Midbrain (tissue), 1 donor: Measurements from ENCODE around the gene SLC13A4.
"Not testable (repeated sequence)": the region's sequence is repeated elsewhere in the genome, so short reads cannot be mapped to it uniquely, and the experiment has no call there.

ENCODE experiments used
- DNase-seq: peaks from one replicate; lab custom pipeline; 2025; lab: John Stamatoyannopoulos, UW

Gene SLC13A4

DNA sequence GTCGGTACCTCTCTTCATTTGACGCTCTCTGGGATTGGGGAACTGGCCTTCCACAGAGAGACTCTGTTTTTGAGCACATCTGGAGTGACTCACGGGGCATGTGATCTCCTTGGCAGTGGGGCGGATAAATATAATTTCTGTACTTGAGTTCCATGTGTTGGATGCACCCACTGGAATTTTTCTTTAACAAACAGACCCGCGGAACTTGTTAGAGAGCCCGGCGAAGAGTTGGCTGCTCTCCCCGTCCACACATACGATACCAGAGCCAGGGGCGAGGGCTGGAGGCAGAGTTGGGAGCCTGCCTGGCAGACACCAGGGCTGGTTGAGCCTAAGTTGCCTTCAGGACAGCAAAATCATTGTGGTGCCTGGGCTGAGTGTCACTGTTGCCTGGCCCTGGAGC is 20.8 kb upstream of the SLC13A4 start, which contains the start of gene FAM180A:
TSS of gene FAM180A (minus strand) at position 44 of the 400 bp plus-strand sequence. CDS start 233 bp downstream, outside the sequence.
- no peak for DNase-seq

DNA sequence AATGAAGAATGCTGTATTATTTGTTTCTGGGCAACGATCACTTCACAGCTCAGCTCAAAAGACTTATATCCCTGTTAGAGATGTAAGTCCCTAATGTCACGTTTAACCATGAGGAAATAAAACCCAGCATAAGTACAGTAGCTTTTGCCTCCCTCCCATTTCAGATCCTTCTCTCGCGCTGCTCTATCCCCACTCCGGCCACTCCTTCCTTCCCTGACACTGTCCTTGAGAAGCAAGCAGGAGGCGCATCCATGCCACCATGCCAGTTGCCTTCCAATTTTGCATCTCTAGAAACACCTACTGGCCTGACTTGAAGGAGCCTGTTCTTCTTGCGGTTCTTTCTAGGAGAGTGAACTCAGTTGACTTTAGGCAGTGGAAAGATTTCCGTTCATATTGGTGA is 19.4 kb upstream of the SLC13A4 start:
- no peak for DNase-seq

DNA sequence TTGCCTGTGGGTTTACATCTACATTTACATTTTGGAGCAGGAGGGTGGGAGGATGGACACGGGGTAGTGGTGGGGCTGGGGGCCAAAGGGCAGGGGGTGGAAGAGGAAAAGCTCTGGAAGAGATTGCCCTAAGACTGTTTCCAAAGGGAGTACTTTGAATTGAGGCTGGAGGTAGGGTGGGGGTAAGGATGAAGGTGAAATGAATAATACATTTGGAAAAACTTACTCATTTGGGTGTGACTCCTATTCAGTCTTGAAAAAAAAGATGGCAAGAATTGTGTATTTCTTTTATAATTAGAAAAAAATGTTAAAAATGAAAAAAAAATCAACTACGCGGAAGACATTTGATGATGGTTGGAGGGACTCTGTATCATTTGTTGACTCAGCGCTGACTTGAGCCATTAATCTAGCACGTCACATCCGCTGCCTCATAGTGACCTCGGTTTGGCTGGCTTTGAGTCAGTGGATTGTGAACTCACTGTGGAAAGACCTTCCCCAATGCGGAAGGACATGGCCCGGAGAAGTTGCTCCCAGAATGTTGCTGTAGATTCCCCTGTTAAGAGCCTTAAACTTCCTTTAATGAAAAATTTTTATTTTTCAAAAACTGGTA is 17.8 kb upstream of the SLC13A4 start:
- no peak for DNase-seq

DNA sequence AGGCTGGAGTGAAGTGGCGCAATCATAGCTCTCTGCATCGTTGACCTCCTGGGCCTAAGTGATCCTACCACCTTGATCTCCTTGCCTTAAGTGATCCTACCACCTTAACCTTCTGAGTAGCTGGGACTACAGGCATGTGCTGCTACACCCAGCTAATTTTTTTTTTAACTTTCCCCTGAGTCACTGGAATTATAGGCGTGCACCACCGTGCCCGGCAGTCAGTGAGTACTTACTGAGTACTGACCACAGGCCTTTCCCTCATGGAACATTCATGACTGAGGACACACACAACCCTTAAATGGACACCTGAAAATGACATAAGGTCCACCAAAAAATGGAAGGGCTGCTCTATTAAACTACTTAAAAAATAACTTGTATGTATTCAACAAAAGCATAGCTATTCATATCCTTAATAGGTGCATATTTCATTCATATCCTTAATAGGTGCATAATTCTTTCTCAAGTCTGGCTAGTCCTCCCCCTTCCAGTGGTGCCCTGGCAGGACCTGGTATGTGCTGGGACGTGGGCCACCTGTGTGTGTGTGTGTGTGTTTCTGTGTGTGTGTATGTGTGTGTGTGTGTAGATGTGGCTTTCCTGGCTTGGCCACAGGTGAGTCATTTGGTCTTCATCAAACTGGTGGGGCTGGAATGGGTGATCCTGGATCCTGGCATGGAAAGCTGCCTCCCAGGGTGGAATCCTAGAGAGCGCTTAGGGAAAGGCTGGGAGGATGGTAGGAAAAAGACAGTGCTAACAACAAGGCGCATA is 17.1 kb upstream of the SLC13A4 start:
- DNase-seq = no peak

DNA sequence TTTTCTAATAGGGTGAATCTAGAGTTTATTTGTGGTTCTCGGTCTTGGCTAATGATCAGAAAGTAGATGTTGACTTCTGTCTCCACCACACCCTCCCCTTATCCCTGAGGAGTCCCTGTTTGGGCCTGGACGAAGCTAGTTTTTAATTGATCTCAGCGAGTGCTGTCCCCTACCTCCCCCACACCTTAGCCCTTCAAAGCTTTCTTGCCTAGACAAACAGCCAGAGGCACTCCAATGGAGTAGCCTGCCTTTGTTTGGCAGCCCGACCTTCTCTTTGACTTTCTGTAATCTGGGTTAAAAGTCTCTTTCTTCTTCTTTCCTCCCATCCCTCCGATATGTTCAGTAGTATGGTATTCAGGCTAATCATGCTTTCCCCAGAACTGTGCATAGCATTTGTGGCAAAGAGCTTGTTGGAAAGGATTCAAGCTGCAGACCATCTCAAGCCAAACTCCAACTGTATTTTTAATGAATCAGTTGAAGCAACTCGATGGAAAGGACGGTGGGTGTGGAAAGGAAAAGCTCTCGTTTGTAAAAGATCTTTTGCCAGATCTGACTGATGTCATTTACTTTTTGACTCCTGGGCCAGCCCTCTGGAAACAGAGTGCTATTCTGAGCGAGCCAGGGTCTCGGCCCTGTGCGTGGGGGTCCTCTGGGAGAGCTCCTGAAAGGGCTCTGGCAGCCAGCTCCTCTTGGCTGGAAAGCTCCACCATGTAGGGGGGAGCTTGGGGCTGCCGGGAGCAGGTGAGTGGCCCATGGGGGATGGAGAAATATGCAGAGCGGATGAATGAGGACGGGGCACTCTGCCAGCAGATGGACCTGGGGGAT is 16.1 kb upstream of the SLC13A4 start:
- DNase-seq = no peak

DNA sequence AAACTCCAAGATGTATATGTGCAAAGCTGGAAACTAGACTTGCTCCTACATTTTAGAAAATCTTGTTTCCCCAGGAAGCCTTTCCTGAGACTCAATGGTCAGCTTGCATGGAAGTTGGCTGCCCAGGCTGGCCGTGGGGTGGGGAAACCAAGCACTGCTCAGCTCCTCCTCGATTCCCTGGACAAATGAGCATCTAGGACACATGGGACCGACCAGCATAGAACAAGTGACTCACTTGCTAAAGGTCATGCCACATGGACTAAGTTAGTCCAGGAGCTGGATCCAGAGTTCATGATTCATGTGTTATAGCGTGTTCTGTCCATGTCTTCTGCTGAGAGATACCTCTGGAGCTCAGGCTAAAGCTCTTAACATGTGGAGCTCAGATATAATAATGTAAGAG is 14.4 kb upstream of the SLC13A4 start:
- no peak for DNase-seq

DNA sequence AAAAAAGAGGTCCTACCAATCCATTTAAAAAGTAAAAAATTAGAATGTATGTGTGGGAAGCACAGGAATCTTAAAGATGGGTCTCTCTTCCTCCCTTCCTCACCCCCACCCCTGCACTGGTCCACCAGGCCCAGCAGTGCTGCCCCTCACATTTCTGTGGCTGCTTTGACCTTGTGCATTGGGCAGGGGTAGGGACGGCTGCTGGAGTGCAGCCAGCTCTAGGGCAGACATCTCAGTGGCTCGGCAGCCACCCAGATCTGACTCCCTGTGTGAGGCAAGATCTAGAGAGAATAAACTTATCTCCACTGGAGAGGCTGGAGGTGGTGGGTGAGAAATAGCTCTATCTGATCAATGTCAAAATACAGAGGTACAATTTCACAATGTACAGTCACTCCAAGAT is 13.9 kb upstream of the SLC13A4 start:
- DNase-seq = no peak

DNA sequence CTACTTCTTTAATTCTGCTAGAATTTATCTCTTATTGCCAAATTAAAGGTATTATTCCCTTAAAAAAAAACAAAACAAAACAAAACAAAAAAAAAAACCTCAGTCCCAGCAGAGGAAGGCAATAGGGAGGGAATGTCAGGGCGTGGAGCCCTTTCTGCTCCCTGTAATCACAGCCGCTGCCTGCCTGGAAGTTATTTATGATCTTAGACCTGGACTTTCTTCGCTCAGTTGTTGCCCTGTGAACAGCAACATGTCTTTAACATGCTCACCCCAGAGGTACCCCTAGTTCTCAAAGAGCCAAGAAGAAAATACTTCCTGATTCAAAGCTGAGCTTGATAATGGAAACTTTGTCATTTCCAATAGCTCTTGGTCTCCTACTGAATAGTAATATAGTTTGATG is 12.9 kb upstream of the SLC13A4 start:
- no peak for DNase-seq

DNA sequence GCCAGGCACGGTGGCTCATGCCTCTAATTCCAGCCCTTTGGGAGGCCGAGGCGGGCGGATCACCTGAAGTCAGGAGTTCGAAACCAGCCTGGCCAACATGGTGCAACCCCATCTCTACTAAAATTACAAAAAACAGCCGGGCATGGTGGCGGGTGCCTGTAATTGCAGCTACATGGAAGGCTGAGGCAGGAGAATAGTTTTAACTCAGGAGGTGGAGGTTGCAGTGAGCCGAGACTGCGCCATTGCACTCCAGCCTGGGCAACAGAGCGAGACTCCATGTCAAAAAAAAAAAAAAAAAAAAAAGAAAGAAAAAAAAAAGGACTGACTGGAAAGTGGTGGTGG is 9.3 kb upstream of the SLC13A4 start:
- not testable (repeated sequence) for DNase-seq

DNA sequence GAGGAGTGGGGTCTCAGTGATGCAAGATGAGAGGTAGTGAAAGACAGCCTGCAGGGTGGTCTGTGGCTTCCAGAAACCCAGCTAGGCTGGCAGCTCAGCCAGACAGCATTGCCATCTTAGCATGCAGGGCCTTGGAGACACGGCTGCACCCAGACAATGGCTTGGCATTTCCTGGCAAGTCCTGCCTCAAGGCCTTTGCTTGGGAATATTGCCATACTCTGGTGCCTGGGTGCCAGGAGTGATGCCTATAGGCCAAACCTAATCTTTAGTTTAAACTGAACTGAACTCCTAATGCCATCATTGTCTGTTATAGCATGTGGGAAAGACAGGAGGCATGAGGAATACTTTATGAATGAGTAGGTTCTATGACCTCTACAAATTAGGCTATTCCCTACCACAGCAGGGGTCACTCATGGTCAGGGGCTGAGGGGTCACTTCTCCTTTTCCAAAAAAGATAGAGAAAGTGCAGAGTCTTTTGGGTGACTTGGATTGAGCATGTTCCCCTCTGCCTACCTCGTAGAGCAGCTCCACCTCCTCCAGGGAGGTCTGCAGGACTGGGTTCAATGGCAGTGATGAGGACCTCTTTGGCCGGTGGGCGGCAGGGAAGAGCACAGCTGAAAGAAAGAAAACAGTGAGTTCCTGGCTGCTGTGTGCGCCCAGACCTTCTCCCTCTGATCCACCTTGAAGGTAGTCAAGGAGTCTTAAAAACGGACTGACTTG is 8.8 kb upstream of the SLC13A4 start:
- DNase-seq = no peak

DNA sequence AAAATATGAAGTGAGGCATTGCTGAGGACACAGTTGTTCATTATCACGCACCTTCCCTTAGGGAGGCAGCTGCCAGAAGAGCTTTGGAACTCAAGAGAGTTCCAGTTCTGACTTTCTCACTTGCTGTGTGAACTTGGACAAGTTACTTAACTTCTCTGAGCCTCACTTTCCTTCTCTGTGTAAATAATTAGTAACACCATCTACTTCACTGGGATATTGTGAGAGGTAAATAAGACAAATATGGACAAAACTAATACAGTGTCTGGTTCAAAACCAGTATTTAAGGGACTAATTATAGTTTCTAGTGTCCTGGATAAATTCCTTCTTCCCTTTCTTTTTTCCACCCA is 6.3 kb upstream of the SLC13A4 start:
- no peak for DNase-seq

DNA sequence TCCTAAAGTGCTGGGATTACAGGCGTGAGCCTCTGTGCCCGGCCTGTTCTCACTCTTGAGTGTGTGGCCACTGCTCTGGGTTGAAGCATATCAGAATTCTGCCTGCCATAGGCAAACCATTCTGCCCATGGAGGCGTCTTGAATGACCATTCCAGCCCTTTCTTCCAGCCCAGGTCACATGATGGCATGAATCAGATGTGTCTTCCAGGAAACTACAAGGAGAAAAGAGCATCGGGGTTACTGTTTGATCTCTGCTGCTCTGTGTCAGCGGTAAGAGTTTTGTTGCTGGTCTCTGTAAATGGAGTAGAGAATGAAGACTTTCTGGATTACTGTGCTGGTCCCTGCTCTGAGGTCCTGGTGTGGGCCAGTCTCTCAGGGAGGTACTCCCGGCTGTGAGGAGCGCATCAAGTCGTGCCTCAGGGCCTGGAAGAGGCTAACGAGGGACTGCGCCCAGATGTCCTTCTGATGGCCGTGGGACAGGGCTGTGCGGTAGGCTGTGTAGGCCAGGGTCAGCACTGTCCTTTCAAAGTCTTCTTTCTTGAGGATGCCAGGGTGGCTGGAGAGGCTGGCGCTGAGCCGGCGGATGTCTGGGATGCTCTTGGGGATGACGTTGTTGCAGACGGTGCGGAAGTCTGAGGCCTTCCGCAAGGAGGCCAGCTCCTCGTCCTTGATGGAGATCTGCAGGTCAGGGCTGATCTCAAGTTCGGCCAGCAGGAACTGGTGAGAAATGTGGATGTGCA is 5.8 kb upstream of the SLC13A4 start:
- DNase-seq = no peak

DNA sequence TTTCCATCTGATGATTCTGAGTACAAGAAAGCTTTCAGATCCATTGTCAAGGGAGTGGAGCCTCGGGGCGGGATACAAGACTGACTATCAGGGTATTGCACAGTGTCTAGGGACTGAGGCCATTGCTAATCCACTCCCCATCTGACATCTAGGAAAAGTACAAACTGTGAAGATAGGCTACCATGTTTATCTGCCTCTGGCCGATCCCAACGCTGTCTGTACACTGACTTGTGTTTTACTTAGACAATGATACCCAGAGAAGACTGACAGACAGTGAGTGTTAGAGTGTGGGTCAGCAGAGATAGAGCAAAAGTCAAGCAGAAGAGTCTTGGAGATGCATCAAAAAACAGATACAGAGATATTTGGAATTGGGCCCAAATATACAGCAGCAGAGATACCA is 3.1 kb upstream of the SLC13A4 start:
- DNase-seq = no peak

DNA sequence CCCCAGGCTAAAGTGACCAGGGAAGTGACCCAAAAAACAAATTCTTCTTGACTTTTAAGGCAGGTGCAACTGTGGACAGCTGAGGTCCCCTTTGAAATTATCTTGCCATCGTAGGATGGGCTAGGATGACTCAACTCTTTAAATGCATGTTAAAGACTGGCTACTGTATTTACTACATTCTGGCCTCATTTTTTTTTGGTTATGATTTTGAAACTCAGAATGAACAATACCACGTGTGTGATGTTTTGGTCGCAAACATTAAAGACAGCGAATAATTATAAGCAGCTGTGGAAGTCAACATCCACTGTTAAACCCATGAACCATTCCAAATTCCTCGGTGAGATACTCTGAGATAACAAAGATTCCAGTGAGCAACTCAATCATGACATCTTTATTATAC is 1.2 kb upstream of the SLC13A4 start:
- no peak for DNase-seq

DNA sequence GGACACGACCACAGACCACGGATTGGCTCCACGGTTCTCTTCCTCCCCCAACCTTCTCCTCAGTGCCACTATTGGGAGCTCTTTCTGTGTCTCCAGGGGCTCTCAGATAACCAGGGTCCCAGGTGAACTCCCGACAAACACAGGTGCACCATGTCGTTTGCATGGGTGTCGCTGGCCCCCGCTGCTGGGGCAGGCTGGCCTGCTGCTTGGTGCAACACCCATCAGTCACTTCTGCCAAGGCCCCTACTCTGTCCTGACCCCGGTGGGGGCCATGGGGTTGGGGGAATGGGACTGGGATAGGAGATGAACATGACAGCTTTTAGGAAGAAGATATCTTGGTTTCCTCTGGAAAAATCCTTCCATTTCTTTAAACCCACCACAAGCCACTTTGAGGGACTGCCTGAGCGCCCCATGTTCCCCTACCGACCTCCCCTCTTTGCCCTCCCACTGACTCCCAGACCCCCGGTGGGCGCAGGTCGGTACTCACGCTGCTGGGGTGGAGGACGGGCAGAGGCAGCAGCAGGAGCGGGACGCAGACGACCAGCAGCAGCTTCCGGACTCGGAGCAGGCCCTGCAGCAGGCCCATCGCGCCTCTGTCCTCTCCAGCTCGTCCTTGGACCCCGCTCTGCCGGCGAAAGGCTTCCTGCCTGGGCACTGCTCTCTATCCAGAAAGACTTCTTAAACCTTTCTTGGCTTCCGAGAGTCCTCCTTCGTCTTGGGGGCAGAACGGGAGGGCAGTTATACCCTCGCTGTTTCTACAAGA is 894 bp downstream of the SLC13A4 start:
- no peak for DNase-seq

DNA sequence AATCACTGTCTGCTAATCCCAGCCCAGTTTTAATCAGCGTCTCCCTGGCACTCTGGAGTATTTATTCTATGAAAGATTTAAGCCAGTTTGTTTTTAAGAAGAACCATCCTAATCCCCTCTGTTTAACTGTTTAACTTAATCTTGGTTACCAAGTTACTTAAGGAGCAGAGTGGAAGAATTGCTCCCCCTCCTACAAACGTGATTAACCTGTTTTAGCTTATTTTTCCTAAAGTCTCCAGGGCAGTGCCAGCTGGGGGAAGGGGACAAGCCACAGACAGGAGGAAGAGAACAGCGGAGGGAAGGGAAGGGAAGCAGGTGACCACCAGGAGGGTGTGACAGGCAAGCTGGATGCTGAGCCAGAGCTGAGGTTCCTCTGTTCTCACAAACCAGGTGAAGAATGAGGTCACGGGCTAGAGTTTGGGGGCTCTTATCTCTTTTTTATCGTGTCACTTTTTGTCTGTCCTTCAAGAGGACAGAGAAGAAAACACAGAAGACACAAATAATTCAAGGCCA is 1.7 kb downstream of the SLC13A4 start:
- no peak for DNase-seq

DNA sequence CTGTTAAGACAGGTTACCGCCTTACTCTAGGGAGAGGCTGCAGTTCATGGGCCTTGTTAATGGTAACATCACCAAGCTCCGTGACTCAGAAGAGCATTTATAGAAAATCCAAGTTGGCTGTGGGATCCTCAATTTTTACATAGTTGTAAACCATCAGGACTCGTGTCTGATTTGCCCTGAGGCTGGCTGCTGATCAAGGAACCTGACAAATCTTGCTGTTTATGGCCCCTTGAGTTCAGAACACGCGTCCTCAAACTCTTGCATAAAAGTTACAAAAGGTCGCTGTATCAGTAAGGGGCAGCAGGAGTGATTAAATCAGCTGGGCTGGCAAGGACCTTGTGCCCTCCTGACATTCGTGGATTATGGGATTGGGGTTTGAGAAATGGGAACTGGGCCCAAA is 4.6 kb downstream of the SLC13A4 start:
- no peak for DNase-seq

DNA sequence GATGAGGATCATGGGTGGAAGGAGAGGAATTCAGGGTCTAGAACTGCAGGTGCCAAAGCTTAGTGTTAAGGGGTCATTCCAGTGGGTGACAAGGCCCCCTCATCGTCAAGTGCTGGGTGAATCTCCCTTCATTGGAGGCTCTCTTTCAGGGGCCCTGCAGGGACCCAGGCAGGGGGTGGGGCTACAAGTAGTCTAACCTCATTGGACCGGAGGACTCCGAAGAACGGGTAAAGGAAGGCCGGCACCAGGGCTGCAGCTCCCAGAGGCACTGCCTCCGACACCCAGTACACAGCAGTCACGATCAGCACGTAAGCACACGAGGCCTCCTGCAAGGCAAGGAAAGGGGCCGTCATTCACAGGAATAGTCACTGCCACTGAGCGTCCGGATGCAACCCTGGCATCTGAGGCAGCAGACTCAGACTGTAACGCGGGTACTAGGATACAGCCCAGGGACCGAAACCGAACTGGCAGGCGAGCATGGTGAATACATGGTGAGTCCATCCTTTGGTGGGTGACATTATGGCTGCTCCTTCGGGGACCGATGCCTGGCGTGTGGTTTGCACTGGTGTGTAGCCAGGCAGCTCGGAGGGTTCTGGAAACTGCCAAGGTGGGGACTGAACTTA is 6.7 kb downstream of the SLC13A4 start:
- no peak for DNase-seq

DNA sequence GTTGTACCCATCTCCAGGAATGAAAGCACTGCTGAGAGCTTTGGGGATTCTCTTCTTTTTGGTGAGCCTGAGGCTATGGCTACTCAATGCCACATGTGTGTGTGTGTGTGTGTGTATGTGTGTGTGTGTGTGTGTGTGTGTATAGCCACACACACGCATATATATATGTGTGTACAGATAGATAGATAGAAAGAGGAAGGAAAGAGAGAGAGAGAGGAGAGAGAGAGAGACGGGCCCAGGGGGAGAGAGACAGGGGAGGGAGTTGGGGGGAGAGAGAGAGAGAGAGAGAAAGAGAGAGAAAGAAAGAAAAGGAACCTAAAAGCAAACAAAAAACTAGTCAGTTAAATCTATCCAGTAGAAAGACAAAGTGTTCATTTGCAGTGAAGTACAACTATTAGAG is 8.3 kb downstream of the SLC13A4 start:
- DNase-seq = no peak

DNA sequence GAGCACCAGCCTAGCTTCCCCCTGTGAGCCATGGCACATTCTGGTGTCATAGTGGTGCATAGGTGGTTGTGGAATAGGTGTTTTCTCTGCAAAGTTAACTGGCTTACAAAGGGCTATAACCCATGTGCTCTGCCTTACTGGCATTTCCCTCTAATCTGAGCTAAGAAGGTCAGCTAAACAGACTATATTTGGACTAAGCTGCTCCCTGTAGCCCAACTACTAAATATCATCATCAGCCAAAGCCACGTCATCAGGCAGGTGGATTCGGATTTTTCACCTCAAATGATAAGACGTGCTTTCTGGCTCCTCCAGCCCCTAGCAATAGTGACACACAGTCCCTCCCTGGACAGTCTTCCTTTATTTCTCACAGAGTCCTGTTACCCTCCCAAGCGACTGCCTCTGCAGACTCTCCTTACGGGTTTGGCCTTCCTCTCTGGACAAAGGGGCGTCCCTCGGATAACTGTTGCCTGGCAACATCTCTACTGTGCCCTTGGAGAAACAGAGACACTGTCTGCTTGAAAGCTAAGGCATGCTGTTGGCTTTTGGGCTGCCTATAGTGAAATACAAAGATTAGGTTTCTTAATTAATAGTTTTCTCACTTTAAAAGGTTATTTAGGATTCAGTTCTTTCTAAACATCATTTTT is 9.1 kb downstream of the SLC13A4 start:
- no peak for DNase-seq
